Smooth muscle cell of bladder (primary cell): ENCODE results near the gene TUBE1. TPM values are rescaled to one million over a fixed set of nuclear protein-coding genes. Genes with fewer than 3 reads are reported as not detected.

Experiments
- total RNA-seq: library from RNA; depleted of rRNA; stranded (reverse); fragments of >200 nt; gene quantifications from 2 replicates; pipeline ENCODE4 v1.2.3, GENCODE V29; 2014

TUBE1 gene, protein sequence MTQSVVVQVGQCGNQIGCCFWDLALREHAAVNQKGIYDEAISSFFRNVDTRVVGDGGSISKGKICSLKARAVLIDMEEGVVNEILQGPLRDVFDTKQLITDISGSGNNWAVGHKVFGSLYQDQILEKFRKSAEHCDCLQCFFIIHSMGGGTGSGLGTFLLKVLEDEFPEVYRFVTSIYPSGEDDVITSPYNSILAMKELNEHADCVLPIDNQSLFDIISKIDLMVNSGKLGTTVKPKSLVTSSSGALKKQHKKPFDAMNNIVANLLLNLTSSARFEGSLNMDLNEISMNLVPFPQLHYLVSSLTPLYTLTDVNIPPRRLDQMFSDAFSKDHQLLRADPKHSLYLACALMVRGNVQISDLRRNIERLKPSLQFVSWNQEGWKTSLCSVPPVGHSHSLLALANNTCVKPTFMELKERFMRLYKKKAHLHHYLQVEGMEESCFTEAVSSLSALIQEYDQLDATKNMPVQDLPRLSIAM
- total RNA-seq, result 21.2 and 36.4 TPM in 2 replicates

DNA sequence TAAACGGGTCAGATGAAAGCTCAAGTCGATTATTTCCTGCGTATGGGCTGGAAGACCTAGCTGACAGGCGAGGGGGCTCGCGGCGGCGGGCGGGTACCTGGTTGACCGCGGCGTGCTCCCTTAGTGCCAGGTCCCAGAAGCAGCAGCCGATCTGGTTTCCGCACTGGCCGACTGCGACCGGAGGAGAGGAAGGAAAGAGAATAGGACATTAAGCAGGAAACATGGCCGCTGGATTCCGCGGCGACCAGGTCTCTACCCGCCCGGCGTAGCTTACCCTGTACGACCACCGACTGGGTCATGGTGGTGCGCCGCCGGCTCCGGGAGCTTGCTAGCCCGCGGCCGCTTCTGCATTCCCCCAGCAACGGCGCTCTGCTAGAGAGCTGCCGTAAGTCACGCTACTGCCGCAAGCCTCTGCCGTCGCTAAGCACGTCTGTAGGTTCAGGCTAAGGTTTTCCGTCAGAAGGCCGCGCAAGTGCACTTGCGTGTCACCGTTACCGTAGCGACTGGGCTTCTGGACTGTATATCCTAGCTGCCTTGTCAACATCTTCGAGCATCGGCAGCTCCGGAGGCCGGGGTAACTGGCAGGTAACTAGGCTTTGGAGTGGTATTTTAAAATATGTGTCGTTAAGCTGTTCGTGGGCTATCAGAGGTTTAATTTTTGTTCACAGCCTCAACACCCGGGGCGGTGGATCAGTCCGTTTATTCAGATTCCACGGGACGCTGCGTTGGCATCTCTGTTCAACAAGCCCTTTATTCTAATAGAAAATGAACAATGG lies at the start of gene TUBE1, which contains the start of gene FAM229B:
TUBE1 (minus strand) TSS at position 347 of the 776 bp plus-strand sequence; CDS start at position 299, 48 bp downstream.
FAM229B (plus strand) TSS at position 456 of the 776 bp plus-strand sequence. CDS start 11,693 bp downstream, outside the sequence.

DNA sequence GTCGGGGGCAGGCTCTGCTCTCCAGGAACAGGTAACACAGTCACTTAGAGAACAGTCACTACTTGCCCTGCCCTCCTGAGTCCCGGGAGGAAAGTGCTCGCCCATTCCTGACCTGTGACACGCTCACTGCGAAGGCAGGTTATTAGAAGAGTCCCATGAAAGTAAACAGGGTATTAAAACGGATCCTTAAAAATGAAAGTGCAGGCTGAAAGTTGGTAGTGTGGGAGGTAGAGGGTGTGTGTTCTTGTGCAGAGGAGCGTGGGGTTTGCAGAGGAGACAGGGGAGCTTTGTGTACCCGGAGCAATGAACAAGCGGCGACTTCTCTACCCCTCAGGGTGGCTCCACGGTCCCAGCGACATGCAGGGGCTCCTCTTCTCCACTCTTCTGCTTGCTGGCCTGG lies 33.3 kb downstream of the TUBE1 start, which contains the start of gene CCN6:
CCN6 (plus strand) TSS at position 104 of the 400 bp plus-strand sequence; CDS start at position 358, 254 bp downstream.

Other genes starting within 250 kb of the TUBE1 start
- gene FYN, start 214.0 kb downstream of the TUBE1 start, total RNA-seq, result 150 and 158 TPM in 2 replicates
- not detected in 2 replicates for gene CCN6, start 33.4 kb downstream of the TUBE1 start, total RNA-seq
- gene FAM229B, start 109 bp upstream of the TUBE1 start, total RNA-seq, result 35.7 and 38.8 TPM in 2 replicates
- gene LAMA4, start 167.1 kb upstream of the TUBE1 start, total RNA-seq, result 385 and 421 TPM in 2 replicates